Neural progenitor cell (in vitro differentiated cells): ENCODE results near the gene CCL26. TPM values are rescaled to one million over a fixed set of nuclear protein-coding genes. Genes with fewer than 3 reads are reported as not detected.
"Not testable (repeated sequence)": the region's sequence is repeated elsewhere in the genome, so short reads cannot be mapped to it uniquely, and the experiment has no call there.

Source experiments
- DNase-seq: peaks from one replicate; pipeline ENCODE4 v3.0.0-alpha.2; 2016; ENCODE audit warnings: low spot score
- H2AFZ ChIP-seq: fragments of 200-600 bp; sonication (generic); replicated peaks from 2 replicates; pipeline ENCODE4 v1.6.1; 2016; ENCODE audit warnings: antibody characterized with exemption
- H3F3A ChIP-seq: fragments of 200-600 bp; sonication (generic); 2 replicates; pipeline ENCODE4 v1.6.1; 2016; ENCODE audit warnings: antibody characterized with exemption, low read depth
- H3K27ac ChIP-seq: fragments of 200-600 bp; sonication (generic); 2 replicates; pipeline ENCODE4 v1.5.1; 2016; ENCODE audit warnings: mild to moderate bottlenecking
- H3K27me3 ChIP-seq: fragments of 200-600 bp; sonication (generic); 2 replicates; pipeline ENCODE4 v1.6.1; 2016; ENCODE audit warnings: mild to moderate bottlenecking, moderate library complexity
- H3K36me3 ChIP-seq: fragments of 200-600 bp; sonication (generic); 2 replicates; pipeline ENCODE4 v1.5.1; 2016
- H3K4me1 ChIP-seq: fragments of 200-600 bp; sonication (generic); 2 replicates; pipeline ENCODE4 v1.6.1; 2016; ENCODE audit warnings: mixed run types
- H3K4me2 ChIP-seq: fragments of 200-600 bp; sonication (generic); 2 replicates; pipeline ENCODE4 v1.6.1; 2016
- H3K4me3 ChIP-seq: fragments of 200-600 bp; sonication (generic); 2 replicates; pipeline ENCODE4 v1.5.1; 2016
- H3K79me2 ChIP-seq: fragments of 200-600 bp; sonication (generic); 2 replicates; pipeline ENCODE4 v1.6.1; 2016; ENCODE audit warnings: low read depth
- H3K9ac ChIP-seq: fragments of 200-600 bp; sonication (generic); 2 replicates; pipeline ENCODE4 v1.6.1; 2016
- H3K9me3 ChIP-seq: fragments of 200-600 bp; sonication (generic); 2 replicates; pipeline ENCODE4 v1.5.1; 2016; ENCODE audit warnings: low read depth
- H4K20me1 ChIP-seq: fragments of 200-600 bp; sonication (generic); 2 replicates; pipeline ENCODE4 v1.6.1; 2016; ENCODE audit warnings: low read depth
- H3K27ac Mint-ChIP-seq: 3 replicates; pipeline ENCODE4 v1.8.0; 2021; ENCODE audit warnings: mixed read lengths
- H3K27me3 Mint-ChIP-seq: 2 replicates; pipeline ENCODE4 v1.8.0; 2022; ENCODE audit warnings: low read depth, mild to moderate bottlenecking, inconsistent platforms, moderate library complexity, mixed read lengths; ENCODE audit not compliant: insufficient read depth
- H3K36me3 Mint-ChIP-seq: 3 replicates; pipeline ENCODE4 v1.8.0; 2021; ENCODE audit warnings: mixed read lengths
- H3K4me1 Mint-ChIP-seq: 3 replicates; pipeline ENCODE4 v1.8.0; 2021; ENCODE audit warnings: mixed read lengths
- H3K4me3 Mint-ChIP-seq: 3 replicates; pipeline ENCODE4 v1.8.0; 2021; ENCODE audit warnings: mild to moderate bottlenecking, moderate library complexity, mixed read lengths
- H3K9me3 Mint-ChIP-seq: 3 replicates; pipeline ENCODE4 v1.8.0; 2020; ENCODE audit warnings: mixed read lengths
- CTCF ChIP-seq: fragments of 200-600 bp; sonication (generic); IDR thresholded peaks from 2 replicates; pipeline ENCODE4 v1.5.1; 2017; ENCODE audit warnings: antibody characterized with exemption, mild to moderate bottlenecking
- EZH2 ChIP-seq: fragments of 200-600 bp; sonication (generic); IDR thresholded peaks from 2 replicates; pipeline ENCODE4 v1.6.1; 2017; ENCODE audit warnings: antibody characterized with exemption, mild to moderate bottlenecking, moderate library complexity
- EZH2phosphoT487 ChIP-seq: fragments of 200-600 bp; sonication (generic); IDR thresholded peaks from 2 replicates; pipeline ENCODE4 v1.6.1; 2017; ENCODE audit warnings: antibody characterized with exemption
- total RNA-seq: library from RNA; depleted of rRNA; stranded (reverse); fragments of >200 nt; gene quantifications from 2 replicates; pipeline ENCODE4 v1.2.3, GENCODE V29; 2015; ENCODE audit warnings: low replicate concordance

Gene CCL26
- total RNA-seq, 1 donor from 2014 or later, result not detected

GRCh38 chr7:75776295-75776971 lies 4.4 kb upstream of the CCL26 start:
- Histone ChIP-seq H3K9me3 (no peaks in the 10 kb centered on the region), H3K9ac (no peak overlapping the region), H3K4me3 (no peak overlapping the region), H3K27me3 (no peaks in the 10 kb centered on the region), H3K36me3 (no peaks in the 10 kb centered on the region), H3K4me2 (no peak overlapping the region), H3K27ac (no peak overlapping the region), H2AFZ (no peak overlapping the region), H3K79me2 (no peaks in the 10 kb centered on the region), H4K20me1 (no peaks in the 10 kb centered on the region), H3F3A (no peaks in the 10 kb centered on the region), H3K4me1 (peaks cover 3% of the 10 kb centered on the region)
- Mint-ChIP-seq H3K27ac (no peak overlapping the region), H3K9me3 (peaks cover under 1% of the 10 kb centered on the region), H3K4me3 (no peak overlapping the region), H3K4me1 (peaks cover 13% of the 10 kb centered on the region), H3K36me3 (no peaks in the 10 kb centered on the region), H3K27me3 (peaks cover 3% of the 10 kb centered on the region)
- no peak for TF ChIP-seq EZH2phosphoT487
- no peak for TF ChIP-seq CTCF
- TF ChIP-seq EZH2, result no peak
- no peak for DNase-seq

- not testable (repeated sequence) for H3K36me3 ChIP-seq, H3F3A ChIP-seq, H3K27me3 ChIP-seq, H3K9me3 ChIP-seq, H2AFZ ChIP-seq, H3K9ac ChIP-seq, H3K4me3 Mint-ChIP-seq, H3K4me3 ChIP-seq, H3K27me3 Mint-ChIP-seq, H3K79me2 ChIP-seq, H3K4me1 ChIP-seq, H4K20me1 ChIP-seq, DNase-seq, H3K27ac ChIP-seq, H3K4me1 Mint-ChIP-seq, H3K36me3 Mint-ChIP-seq, H3K9me3 Mint-ChIP-seq, H3K27ac Mint-ChIP-seq, H3K4me2 ChIP-seq
Observed at GRCh38 chr7:75773958-75774357, 1.9 kb upstream of the CCL26 start.

- H3F3A ChIP-seq, result no peaks in the 10 kb centered on the region
- peaks cover 12% of the 10 kb centered on the region for H3K27me3 Mint-ChIP-seq
- H3K4me2 ChIP-seq, result no peak overlapping the region
- H3K9ac ChIP-seq, result no peak overlapping the region
- H2AFZ ChIP-seq, result no peak overlapping the region
- no peak overlapping the region for H3K4me3 ChIP-seq
- no peaks in the 10 kb centered on the region for H3K4me1 ChIP-seq
- H3K27ac ChIP-seq, result no peak overlapping the region
- H3K36me3 ChIP-seq, result no peaks in the 10 kb centered on the region
- no peak overlapping the region for H3K27ac Mint-ChIP-seq
- H3K79me2 ChIP-seq, result no peaks in the 10 kb centered on the region
- no peak overlapping the region for H3K4me3 Mint-ChIP-seq
- no peaks in the 10 kb centered on the region for H3K27me3 ChIP-seq
- no peaks in the 10 kb centered on the region for H3K36me3 Mint-ChIP-seq
- peaks cover 3% of the 10 kb centered on the region for H3K4me1 Mint-ChIP-seq
- no peak for DNase-seq
- no peaks in the 10 kb centered on the region for H3K9me3 Mint-ChIP-seq
- TF ChIP-seq EZH2phosphoT487 (no peak), EZH2 (no peak), CTCF (no peak)
- no peaks in the 10 kb centered on the region for H4K20me1 ChIP-seq
- no peaks in the 10 kb centered on the region for H3K9me3 ChIP-seq
Observed at GRCh38 chr7:75771224-75771623, 787 bp downstream of the CCL26 start.

GRCh38 chr7:75762350-75762917 lies 9.6 kb downstream of the CCL26 start:
- Mint-ChIP-seq H3K27ac (no peak overlapping the region), H3K36me3 (no peaks in the 10 kb centered on the region), H3K27me3 (peaks cover 7% of the 10 kb centered on the region), H3K4me1 (peaks cover 2% of the 10 kb centered on the region), H3K4me3 (no peak overlapping the region), H3K9me3 (no peaks in the 10 kb centered on the region)
- peak; percentile 69 for DNase-seq
- no peaks in the 10 kb centered on the region for H3F3A ChIP-seq
- no peak overlapping the region for H3K27ac ChIP-seq
- no peaks in the 10 kb centered on the region for H3K36me3 ChIP-seq
- H3K4me2 ChIP-seq, result no peak overlapping the region
- no peak overlapping the region for H2AFZ ChIP-seq
- no peaks in the 10 kb centered on the region for H3K9me3 ChIP-seq
- no peak overlapping the region for H3K9ac ChIP-seq
- H3K79me2 ChIP-seq, result no peaks in the 10 kb centered on the region
- no peak overlapping the region for H3K4me3 ChIP-seq
- H3K4me1 ChIP-seq, result no peaks in the 10 kb centered on the region
- TF ChIP-seq EZH2 (no peak), CTCF (peak; percentile 73)
- no peaks in the 10 kb centered on the region for H4K20me1 ChIP-seq
- H3K27me3 ChIP-seq, result no peaks in the 10 kb centered on the region

- H3K9me3 Mint-ChIP-seq, H3K27ac ChIP-seq, H3K4me1 ChIP-seq, H3K4me2 ChIP-seq, H3K27ac Mint-ChIP-seq, H3K4me3 Mint-ChIP-seq, H3K27me3 ChIP-seq, H2AFZ ChIP-seq, H3K9me3 ChIP-seq, H3K4me1 Mint-ChIP-seq, DNase-seq, H4K20me1 ChIP-seq, H3K9ac ChIP-seq, H3K36me3 ChIP-seq, H3K4me3 ChIP-seq, H3K36me3 Mint-ChIP-seq, H3K79me2 ChIP-seq, H3F3A ChIP-seq, H3K27me3 Mint-ChIP-seq: not testable (repeated sequence)
Observed at GRCh38 chr7:75761801-75762200, 10.2 kb downstream of the CCL26 start.
